Stimulated activated CD4-positive, alpha-beta T cell treated with anti-CD3 and anti-CD28 coated beads, Interleukin-15, amount 100 ng/mL, for 24 hours (primary cell): ENCODE results near the gene PPIB.
A peak's percentile ranks its signal among the peaks of the same experiment; 100 is the strongest.

Experiments used
- DNase-seq: peaks from one replicate; pipeline ENCODE4 v3.0.0-alpha.2; 2020

PPIB gene

GRCh38 chr15:64162869-64163658 lies at the start of gene PPIB:
Gene PPIB, minus strand, starts transcription at chr15:64163022. Its CDS starts 36 bp downstream, at chr15:64162986.
- DNase-seq = peak; percentile 98

GRCh38 chr15:64211696-64212095 lies 48.9 kb upstream of the PPIB start:
- DNase-seq = no peak

GRCh38 chr15:64210371-64210770 lies 47.5 kb upstream of the PPIB start:
- no peak for DNase-seq

DNA sequence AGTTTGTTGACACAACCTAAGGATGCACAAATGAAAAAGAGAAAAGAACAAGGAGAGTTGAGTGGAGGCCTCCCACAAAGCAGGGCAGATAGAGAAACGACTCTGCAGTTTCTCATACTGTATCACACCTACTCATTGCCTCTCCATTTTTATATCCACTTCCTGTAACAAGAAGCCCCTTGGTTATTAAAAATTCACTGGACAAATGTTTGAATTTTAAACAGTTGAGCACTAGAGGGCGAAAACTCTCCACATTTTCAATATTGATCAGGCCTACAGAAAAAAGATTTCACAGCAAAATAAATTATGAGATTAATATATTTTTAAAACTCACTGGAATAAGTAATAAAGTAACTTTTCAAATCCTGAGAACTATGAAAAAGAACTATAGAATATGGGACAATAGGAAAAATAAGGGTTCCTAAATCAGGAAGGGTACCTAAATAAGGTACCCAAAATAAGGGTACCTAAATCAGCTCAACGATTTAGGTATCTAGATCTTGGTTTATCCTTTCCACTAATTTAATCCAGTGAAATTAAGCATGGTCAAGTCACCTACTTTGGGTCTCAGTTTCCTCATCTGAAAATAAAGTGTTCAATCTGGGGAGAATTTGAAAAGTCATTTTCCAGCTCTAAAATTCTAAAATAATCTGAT lies 47.0 kb upstream of the PPIB start:
- no peak for DNase-seq

- no peak for DNase-seq
Observed at GRCh38 chr15:64205202-64205601, 42.4 kb upstream of the PPIB start.

- no peak for DNase-seq
Observed at GRCh38 chr15:64197425-64197824, 34.6 kb upstream of the PPIB start.

GRCh38 chr15:64193971-64194370 lies 31.1 kb upstream of the PPIB start:
- DNase-seq = no peak

DNA sequence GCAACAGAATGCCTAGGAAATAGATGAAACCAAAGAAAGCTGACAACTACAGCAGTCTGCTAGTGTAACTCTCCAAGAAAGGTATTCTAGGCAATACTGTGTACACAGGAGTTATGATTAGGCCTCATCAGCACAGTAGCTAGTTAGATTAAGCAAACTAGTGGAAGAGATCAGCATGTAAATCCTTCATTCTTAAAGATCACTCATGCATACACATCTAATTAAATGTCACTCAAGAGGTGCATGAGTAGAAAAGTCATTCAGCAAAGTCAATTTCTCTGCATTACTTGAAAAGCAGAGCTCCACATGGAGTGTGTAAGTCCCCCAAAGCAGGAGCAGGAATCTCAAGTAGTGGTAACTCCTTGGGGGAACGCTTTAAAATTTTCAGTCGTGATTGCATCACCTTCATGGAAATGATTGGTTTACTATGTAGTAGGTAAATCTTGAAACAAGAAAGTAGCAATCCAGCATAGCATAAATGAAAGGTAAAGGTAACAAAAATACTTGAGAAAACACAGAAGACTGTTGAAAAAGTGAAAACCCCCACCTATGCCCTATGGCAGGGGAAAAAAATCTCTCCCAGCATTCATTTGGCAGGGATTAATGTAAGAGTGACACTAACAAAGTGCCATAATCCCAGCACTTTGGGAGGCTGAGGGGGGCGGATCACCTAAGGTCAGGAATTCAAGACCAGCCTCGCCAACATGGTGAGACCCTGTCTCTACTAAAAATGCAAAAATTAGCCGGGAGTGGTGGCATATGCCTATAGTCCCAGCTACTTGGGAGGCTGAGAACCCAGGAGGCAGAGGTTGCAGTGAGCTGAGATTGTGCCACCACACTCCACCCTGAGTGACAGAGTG lies 29.4 kb upstream of the PPIB start:
- DNase-seq = no peak

DNA sequence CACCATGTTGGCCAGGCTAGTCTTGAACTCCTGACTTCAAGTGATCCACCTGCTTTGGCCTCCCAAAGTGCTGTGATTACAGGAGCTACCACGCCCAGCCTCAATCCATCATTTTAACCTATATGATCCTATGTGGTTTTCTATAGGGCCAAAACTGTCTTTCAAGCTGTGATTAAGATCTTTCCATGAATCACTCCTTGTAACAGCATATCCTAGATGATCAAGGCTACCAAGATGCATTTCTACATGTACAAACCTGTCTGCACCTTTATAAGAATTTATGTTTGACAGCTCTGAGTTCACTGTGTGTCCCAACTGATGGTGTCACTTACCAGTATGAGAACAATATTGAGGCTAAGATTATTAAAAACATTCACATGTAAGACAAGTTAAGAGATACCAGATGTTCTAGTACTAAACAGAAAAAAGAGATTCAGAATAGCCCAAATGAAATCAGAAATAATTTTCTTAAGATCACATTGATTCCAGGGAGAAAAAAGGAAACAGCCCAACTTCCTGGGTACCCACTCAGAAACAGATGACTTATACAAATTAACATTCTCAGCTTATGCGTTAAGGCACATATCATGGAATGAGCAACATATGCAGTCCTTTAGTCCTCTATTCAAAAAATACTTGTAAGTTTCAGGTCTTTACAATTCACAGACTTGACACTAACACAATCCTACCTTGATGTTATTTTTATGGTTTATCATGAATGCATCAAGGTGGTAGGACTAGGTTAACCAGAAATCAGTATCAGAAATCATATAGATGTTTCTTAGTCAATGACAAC lies 24.8 kb upstream of the PPIB start:
- DNase-seq = no peak

DNA sequence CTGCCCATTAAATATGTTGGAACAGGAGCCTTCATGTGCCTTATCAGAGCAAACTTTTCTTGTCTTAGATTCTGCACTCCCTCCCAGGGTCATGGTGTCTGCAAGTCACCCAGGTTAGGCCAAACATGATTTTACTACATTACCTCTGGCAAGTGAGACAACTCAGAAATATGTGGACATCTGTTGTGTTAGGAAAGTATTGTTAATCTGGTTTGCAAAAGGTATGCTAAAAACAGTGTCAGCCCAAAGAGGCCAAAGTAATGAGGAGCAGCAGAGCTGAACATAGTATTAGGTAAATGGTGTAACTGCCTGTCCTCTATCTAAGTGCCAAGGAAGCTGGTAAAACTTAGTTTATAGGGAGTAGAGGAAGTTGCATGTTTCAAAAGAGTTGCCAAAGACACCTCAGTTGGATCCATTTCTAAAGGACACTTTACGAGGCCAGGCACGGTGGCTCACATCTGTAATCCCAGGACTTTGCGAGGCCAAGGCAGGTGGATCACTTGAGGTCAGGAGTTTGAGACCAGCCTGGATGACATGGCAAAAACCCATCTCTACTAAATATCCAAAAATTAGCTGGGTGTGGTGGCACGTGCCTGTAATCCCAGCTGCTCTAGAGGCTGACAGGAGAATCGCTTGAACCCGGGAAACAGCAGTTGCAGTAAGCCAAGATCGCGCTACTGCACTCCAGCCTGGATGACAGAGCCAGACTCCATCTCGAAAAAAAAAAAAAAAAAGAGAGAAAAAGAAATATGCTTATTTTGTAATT lies 22.5 kb upstream of the PPIB start:
- DNase-seq = no peak

DNA sequence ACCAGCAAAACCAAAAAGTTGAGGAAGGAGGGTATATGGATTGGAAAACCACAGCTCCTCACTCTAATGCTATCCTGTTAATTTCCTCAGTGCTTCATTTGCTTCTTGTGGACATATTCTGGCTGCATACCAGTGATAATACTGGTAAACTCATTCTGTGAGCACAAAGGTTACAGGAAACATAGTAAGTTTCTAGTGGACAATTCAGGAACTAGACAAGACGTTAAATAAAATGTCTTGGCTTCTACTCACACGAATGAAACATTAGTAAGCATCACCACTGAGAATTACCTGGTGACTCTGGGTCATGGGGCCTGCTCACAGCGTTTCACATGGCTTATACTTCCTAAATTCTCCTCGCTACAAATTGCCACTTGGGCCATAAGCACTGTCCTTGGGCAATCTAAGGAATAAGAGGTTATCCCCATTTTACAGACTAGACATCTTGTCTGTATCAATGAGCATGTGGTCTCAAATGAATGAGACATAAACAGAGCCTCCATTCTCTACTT lies 20.1 kb upstream of the PPIB start:
- no peak for DNase-seq

GRCh38 chr15:64180235-64180824 lies 17.5 kb upstream of the PPIB start:
- DNase-seq = no peak

DNA sequence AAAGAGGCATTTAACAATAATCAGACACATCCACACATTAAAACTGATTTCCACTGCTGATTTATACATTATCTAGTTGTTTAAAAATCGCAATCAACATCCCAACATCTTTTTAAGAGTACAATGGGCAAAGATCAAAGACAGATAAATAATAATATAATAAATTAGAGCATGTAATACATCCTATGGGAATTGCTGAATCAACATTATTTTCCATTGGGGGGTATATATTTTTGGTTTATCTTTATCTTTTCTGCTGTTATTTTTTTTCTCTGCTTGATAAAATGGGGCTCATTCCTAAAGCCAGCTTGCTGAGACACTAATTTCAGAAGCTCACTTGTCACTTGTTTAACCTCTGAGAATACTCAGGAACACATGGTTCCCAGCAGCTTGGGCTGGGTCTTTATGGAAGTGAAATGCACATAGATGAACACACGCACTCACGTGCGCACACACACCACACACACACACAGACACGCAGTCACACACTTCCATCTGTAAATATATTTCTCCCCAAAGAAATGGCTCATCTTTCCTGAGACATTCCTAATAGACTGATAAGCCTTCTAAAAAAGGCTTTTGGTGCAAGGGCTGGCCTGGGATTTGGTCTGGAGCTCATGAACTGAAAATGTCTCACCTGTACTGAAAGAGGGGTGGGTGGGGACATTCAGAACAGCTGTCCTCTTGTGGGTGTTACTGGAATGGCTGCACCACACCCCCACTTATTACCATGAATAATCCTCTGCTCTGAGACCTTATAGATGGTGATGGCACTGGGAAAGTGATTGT lies 3.5 kb upstream of the PPIB start:
- DNase-seq = no peak

- DNase-seq = no peak
Observed at GRCh38 chr15:64164436-64164835, 1.6 kb upstream of the PPIB start.

DNA sequence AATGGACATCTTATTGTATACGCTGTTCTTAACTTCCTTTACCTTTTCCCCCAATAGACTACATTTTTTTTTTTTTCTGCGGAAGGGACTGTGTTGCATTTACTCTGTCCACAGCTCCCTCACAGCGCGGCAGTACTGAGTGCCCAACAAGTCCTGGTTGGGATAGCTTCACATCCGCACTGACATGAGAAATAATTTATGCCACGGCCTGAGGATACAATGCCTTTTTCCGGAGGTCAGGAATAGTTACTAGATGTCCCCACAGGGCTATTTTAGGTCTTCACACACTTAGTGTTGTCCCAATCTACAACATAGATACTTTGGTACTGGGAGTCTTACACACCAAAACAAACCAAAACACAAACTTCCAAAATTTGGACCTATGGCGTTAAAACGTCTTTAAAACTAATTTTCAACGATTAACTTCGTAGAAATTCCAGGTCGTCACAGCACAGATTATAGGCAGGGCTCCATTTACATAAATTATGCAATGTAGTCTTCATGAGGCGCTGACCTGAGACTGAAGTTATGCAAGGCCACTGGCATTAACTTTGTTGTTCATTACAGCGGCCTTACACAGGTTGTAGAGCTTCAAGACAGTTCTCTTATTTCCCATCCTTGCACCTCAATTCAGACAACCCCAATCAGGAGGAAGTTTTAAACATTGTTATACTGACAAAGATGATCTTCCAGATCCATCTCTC lies 989 bp upstream of the PPIB start:
- no peak for DNase-seq

DNA sequence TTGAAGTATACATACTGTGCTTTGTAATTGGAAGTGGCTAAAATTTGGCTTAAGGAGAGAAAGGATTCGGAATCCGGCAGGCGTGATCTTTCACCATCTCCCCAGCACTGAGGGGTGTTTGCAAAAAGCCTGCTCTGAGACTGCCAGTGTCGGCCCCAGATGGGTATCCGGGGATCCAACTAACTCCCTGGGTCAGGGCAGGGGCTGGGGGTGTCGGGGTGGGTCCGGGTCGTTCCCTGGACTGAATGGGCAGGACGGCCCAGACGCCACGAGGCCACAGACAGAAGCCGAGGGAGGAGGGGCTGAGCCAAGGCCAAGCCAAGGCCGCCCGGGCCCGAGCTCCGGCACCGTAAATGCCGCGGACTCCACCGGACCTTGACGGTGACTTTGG lies 349 bp downstream of the PPIB start:
- DNase-seq = no peak

DNA sequence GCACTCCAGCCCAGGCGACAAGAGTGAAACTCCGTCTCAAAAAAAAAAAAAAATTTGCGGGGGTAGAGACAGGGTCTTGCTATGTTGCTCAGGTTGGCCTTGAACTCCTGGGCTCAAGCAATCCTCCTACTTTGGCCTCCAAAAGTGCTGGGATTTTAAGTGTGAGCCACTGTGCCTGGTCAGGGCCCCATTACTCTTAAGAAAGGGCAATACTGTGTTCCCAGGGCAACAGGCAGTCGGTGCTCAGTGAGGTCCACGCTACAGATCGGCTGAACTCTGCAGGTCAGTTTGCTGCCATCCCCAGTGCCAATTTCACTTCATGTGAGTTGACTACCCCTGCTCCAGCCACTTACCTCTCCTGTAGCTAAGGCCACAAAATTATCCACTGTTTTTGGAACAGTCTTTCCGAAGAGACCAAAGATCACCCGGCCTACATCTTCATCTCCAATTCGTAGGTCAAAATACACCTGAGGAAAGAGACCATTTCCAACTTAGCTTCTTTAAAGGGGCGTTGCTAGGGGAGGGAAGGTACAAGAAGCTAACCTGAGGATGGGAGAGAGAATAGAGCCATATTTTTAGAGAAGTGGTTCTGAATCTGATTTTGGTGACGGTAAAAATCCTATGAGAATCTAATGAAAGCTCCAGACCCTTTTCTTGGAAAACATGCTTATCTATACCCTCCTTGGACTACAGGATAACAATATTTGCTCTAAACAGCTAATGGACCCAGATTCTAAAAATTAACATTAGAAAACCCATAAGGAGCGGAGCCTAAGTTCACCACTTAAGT lies 939 bp downstream of the PPIB start:
- DNase-seq = no peak

- no peak for DNase-seq
Observed at GRCh38 chr15:64158363-64159134, 4.3 kb downstream of the PPIB start.
